HG02759 (cell line): ENCODE data around the gene NCF2.
A peak's percentile ranks its signal among the peaks of the same experiment; 100 is the strongest.
"Not testable (repeated sequence)": the region's sequence is repeated elsewhere in the genome, so short reads cannot be mapped to it uniquely, and the experiment has no call there.

ENCODE experiments used
- ATAC-seq: cut with Tn5 transposase; IDR thresholded peaks from one replicate; pipeline ENCODE4 v1.9.1; 2021; ENCODE audit warnings: mild to moderate bottlenecking, moderate library complexity; ENCODE audit not compliant: unreplicated experiment

The NCF2 gene, protein sequence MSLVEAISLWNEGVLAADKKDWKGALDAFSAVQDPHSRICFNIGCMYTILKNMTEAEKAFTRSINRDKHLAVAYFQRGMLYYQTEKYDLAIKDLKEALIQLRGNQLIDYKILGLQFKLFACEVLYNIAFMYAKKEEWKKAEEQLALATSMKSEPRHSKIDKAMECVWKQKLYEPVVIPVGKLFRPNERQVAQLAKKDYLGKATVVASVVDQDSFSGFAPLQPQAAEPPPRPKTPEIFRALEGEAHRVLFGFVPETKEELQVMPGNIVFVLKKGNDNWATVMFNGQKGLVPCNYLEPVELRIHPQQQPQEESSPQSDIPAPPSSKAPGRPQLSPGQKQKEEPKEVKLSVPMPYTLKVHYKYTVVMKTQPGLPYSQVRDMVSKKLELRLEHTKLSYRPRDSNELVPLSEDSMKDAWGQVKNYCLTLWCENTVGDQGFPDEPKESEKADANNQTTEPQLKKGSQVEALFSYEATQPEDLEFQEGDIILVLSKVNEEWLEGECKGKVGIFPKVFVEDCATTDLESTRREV

DNA sequence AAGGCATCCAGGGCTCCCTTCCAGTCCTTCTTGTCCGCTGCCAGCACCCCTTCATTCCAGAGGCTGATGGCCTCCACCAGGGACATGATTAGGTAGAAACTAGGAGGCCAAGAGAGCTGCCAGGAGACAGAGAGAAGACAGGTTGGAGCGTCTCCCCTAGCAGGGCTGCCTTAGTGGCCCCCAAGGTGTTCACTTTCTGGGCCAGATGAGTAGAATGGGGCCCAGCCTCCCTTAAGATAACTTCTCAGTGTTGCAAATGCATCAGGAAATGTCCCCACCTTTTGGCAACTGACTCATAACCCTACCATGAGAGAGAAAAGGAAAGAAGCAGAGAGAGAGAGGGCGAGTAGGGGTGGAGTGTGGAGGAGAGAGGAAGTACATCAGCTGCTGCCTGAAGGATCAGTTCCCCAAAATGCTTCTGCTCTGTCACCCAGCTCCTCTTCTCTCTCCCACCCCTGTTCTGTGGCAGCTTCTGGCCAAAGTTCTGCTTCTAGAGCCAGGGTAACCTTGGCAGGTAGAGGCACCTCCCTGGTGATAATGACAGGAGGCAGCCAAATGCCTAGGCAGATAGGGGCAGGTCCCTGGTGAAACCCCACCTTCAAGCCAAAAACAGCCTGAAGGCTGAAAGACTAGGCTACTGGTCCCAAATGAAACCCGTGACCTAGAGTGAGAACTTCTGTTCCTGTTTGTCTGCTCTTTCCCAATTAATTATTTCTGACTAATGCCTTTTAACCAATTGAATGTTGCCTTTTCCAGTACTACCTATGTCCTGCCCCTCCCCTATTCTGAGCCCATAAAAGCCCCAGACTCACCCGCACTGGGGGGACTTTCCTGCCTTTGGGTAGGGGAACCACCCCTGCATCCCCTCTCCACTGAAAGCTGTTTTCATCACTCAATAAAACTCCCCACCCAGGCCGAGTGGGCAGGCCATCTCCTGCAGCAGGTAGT is at the start of gene NCF2:
Gene NCF2, minus strand, starts transcription at position 216 of the 948 bp plus-strand sequence. Its CDS starts 130 bp downstream, at position 86.
- ATAC-seq, result peak; percentile 76

DNA sequence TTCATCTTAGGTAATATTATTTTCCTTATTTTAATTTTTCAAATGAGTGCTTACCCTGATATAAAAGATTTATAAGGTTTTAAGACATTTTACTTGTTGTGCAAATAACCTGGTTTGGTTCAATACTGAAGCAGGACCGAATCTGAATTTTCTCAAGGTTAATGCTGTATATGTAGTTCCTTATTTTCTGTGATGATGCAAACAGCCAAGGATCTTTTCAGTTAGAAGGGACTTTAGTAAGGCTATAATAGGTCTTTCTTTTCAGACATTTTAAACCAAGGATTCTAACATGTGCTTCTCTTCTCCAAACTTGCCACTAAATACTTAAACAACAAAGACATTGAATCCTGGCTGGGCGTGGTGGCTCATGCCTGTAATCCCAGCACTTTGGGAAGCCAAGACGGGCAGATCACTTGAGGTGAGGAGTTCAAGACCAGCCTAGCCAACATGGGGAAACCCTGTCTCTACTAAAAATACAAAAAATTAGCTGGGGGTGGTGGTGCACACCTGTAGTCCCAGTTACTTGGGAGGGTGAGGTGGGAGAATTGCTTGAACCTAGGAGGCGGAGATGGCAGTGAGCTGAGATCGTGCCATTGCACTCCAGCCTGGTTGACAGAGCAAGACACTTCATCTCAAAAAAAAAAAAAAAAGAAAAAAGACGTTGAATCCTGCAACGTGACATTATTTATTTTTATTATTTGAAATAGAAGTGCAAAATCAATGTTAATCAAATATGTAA is 48.6 kb upstream of the NCF2 start:
- no peak for ATAC-seq

GRCh38 chr1:183636783-183637182 is 46.5 kb upstream of the NCF2 start:
- ATAC-seq, result no peak

GRCh38 chr1:183636334-183636682 is 46.0 kb upstream of the NCF2 start:
- ATAC-seq, result no peak

DNA sequence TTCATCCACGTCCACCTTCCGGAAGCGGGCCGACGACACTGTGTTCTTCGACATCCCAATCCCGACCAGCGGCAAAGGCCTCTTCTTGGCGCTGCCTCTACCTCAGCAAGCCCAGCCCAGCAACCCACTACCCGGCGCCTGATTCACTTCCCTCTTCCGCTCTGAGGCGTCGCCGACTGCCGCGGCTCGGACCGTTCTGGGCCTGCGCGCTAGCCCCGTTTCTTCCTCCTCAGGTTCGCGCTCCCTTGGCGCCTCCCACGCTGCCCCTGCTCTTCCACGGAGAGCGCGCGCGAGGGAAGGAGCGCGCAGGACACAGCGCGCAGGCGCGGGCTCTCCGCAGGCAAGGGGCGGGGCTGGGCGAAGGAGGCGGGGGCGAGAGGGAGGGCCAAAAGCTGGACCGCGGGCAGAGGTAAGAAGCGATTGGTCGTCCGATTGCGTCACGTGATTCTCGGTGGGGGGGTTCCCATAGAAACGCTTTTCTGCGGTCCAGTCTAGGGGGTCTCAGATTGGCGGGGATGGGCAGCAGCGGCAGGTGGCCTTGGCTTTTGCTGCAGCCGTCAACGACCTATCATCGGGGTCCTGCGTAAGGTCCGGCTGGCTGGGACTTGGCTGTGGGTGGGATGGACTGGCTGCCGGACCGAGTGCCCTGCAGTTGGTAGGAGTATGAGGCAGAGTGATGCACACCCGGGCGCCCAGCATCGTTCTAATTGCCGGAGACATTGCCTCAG is 45.5 kb upstream of the NCF2 start, which contains the start of gene ARPC5:
Gene ARPC5, minus strand, starts transcription at position 178 of the 728 bp plus-strand sequence. Its CDS starts 124 bp downstream, at position 54.
- ATAC-seq, result peak; percentile 87

DNA sequence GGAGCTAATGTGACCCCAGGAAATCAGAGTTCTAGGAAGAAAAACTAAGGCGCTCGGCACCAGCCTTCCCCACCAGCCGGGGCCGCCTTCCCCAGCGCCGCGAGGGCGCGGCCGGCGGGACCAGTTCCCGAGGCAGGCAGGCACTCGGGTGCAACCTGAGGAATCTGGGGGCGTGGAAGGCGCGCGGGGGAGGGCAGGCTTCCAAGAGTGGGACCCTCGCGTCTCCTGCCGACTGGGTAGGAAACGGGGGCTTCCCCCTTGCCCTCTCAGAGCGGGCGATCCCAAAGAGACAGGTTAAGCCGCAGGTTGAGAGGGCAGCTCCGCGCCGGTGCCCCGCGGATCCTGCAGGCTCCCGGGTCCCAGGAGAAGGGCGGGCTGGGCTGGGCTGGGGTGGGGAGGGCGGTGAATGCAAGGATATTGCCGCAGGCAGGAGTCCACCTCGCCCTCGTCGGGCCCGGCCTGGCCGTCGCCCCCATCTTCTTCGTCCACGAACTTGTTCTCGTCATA is 44.9 kb upstream of the NCF2 start:
- ATAC-seq, result no peak

DNA sequence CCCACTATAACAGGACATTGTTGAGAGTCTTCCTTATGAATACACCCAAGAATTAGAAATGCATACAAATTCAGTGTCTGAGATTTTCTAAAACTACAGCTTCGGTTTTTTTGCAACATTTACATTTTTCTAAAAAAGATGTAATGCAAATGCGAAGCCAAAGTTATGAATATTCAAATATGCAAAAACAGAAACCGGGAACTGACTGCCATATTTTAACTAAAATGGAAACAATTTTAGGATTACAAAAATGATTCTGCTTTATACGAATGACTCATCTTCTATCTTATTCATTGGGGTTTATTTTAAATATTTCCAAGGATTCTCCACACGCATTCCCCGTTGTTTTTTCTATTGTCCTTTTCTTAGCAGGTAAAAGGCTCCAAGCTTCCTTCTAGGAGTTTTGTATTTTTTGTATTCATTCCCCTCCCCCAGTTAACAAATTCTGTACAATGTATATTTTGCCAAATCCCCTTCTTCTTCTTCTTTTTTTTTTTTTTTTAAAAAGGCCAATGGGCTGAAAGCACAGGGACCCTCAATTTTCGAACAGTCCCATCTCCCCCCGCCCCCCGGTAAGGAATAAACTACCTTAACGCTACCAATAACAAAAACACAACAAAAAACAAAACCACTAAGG is 44.3 kb upstream of the NCF2 start:
- no peak for ATAC-seq

DNA sequence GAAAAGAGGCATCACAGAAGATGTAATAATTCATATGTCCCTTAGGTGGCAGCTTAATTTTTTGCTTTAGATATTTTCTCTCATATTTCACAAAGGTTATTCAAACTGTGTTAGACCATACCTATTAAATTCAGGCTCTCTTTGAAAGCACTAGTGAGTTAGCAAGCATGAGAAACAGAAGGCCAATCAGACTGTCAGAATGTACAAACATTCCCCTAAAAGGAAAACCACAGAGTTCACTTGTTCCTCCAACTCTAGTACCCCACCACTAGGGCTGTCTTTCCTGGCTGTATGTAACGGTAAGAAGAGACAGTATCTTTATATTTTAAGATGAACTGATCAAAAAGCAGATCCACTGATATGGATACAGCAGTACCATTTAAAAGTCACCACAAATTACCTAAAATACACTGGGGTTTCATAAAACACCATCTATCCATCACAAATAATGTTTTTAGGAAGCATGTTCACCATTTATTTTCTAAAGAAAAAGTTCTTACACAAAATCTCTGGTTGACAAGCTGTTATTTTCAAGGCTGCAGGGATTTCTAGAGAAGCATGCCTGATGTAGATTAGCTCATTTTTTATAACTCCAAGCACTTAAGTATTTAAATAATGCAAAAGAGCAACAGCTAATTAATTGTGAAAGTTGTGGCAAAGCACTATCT is 43.6 kb upstream of the NCF2 start:
- peak; percentile 49 for ATAC-seq

- ATAC-seq, result no peak
Measured at GRCh38 chr1:183632964-183633363, 42.7 kb upstream of the NCF2 start.

DNA sequence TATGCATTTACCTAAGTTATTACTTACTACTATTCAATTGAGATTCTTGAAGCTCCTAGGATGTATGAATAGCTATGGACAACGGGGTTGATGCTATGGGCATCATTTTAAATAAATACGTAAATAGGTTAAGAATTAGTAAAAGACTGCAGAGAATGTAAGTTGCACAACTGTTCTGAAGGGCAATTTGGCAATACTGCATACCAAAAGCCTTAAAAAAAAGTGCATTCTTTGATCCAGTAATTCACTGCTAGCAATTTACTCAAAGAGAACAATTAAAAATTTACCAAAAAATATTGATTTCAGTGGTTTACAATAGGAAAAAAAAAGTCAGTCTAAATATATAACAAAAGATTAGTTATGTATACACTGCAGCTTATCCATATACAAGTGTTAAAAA is 41.9 kb upstream of the NCF2 start:
- ATAC-seq, result no peak

DNA sequence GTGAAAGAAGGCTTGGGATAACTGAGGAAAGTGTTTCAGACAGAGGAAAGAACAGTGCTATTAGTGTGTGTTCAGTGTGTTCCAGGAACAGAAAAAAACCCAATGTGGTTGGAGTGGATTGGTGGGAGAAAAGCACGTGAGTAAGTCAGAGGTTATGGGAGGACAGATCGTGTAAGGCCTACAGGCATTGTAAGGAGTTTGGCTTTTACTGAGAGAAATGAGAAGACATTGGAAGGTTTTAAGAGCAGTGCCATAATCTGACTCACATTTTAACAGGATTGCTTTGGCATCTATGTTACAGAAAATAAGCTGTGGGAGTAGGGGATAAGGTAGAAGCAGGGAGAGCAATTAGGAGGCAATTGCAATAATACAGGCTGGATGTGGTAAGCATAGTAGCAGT is 40.5 kb upstream of the NCF2 start:
- ATAC-seq, result no peak

DNA sequence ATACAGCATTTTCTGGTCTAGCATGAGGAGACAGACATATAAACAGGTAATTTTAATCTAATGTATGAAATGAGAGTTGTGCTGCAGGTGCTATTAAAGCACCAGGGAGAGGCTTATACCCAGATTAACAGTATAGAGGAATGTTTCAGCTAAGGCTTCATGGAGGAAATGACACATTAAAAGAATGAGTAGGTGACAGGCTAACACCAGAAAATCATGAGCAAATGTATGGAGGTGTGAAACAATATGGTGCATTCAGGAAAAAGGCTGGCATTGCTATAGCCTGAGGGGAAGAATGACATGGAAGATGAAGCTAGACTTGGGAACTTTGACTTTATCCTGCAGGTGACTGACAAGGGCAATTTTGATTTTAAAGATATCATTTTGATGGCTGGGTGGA is 38.3 kb upstream of the NCF2 start:
- no peak for ATAC-seq

- ATAC-seq, result not testable (repeated sequence)
Measured at GRCh38 chr1:183626236-183626635, 36.0 kb upstream of the NCF2 start.

DNA sequence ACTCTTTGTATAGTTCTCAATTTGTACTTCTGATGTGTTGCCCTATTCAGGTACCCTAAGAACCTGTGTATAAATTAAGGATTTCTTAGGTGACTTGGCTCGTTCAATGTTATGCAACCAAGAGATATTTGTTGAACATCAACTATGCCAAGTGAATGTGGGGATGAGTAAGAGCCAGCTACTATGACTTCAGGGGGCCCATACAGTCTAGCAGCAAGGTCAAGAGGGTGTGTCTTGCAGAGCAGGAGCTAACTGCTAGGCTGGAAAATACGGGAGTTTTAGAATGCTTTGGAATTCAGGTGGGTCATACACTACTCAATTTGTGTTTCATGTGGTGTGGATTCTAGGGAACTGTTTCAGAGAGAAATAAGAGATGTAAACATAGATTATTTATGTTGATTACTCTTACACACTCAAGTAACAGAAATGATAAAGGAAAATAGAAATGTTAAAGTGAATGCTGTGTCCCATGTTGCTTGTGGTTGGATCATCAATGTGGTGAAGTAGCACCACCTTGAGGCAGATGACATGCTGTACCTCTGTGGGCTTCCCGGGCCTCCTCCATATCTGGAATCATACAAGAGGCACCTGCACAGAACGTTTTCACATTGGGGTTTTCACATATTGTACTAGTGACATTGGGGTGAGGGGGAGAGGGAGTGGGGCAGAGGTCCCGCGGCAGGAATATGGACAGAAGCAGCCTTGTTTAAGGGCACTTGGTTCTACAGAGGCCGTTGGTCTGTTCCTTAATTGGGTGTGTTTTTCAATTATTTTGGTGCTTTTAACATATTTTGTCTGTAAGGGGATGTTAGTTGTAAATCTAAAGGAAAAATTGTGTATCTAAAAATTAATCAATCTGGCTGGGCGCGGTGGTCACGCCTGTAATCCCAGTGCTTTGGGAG is 32.9 kb upstream of the NCF2 start:
- peak; percentile 89 for ATAC-seq

GRCh38 chr1:183622013-183622412 is 31.8 kb upstream of the NCF2 start:
- no peak for ATAC-seq

DNA sequence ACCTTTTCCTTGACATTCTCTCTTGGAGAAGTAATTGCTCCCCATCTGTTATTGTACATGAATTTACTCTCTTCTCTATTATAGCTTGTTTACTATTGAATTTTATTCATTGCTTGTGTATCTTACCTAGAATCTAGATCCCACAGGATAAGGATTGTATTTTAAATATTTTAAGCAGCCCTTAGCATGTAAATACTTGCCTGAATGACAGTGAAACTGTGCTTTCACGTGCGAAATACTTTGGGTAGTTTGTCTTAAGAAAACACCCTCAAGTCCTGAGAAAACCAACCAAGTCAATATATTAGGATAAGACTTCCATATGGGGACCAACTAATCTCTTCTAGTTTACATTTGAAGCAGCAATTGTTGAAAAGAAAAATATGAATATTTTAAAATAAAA is 30.1 kb upstream of the NCF2 start:
- ATAC-seq, result no peak

GRCh38 chr1:183619781-183620180 is 29.5 kb upstream of the NCF2 start:
- ATAC-seq, result no peak

DNA sequence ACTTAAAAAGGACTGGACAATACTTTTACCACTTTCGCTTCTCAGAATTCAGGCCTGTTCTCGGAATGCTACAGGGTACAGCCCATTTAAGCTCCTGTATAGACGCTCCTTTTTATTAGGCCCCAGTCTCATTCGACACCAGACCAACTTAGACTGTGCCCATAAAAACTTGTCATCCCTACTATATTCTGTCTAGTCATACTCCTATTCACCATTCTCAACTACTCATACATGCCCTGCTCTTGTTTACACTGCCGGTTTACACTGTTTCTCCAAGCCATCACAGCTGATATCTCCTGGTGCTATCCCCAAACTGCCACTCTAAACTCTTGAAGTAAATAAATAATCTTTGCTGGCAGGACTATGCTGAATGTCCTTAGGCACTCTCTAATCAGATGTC is 27.9 kb upstream of the NCF2 start:
- ATAC-seq, result not testable (repeated sequence)
